Hematopoietic multipotent progenitor cell treated with erythropoietin and hydrocortisone succinate and interleukin-3 and kit ligand, for 4 days (in vitro differentiated cells): Measurements from ENCODE around the gene RRAS2.

Source experiments
- DNase-seq: peaks from one replicate; pipeline ENCODE4 v3.0.0-alpha.2; 2015

Gene RRAS2

GRCh38 chr11:14335712-14336111 is 23.3 kb downstream of the RRAS2 start:
- DNase-seq: no peak

DNA sequence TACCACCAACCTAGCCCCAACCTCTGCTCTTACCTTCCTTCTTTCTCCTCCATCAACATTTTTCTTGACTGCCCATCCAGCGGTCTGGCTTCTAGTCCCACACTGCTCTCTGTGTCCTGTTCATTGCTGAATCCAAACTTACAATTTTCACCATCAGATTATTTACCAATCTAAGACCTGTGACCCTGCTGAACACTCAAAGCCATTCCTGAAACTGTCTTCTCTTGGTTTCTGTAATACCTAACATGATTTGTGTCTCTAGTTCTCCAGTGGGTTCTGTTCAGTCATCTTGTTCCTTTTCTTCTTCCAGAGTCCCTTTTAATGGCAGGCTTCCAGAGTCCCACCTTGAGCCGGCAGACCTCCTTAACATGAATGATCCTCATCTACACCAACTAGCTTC is 24.1 kb downstream of the RRAS2 start:
- DNase-seq: no peak

DNA sequence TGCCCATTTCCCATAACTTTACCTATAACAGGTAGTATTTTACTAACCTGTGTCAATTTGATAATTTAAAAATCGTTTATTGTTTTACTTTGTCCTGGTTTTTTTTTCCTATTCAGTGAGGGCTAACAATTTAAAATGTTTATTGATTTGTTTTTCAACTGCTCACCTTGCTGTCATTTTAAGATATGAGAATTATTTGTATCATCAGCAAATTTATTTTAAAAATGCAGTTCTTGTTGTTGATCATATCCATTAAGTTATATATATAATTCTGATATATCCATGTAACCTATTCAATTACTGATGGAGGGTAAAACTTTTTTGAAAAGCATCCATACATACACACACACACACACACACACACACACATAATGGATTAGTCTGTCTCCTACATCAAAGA is 24.8 kb downstream of the RRAS2 start:
- no peak for DNase-seq

DNA sequence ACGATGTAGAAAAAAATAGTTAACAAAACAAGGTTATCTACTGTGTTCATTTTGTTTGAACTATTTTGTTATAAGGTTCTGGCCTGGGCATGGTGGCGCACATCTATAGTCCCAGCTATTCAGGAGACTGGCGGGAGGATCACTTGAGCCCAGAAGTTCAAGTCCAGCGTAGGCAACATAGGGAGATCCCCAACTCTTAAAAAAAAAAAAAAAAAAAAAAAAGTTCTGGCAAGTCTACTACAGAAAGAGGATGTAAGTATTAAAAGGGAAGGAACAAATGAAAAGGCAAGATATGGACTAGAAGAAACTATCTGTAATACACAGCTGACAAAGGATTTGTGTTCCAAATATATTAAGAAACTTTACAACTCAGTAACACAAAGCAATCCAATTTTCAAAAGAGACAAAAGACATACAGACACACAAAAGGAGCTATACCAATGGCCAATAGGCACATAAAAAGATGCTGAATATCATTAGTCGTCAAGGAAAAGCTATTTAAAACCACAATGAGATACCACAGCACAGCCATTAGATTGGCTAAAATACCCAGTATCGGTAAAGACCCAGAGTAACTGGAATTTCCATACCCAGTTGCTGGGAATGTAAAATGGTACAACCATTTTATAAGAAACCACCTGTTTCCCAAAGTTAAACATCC is 27.4 kb downstream of the RRAS2 start:
- DNase-seq: peak; percentile 64

- no peak for DNase-seq
Measured at GRCh38 chr11:14330881-14331280, 28.1 kb downstream of the RRAS2 start.

DNA sequence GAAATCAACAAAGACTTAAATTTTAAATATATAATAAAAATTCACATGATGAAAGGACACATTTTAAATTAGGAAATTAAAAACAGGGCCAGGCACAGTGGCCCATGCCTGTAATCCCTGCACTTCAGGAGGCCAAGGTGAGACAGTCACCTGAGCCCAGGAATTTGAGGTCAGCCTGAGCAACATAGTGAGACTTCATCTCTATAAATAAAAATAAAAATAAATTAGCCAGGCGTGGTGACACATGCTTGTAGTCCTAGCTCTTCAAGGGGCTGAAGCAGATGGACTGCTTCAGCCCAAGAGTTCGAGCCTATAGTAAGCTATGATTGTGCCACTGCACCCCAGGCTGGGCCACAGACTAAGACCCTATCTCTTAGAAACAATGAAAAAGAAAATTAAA is 29.3 kb downstream of the RRAS2 start:
- no peak for DNase-seq

DNA sequence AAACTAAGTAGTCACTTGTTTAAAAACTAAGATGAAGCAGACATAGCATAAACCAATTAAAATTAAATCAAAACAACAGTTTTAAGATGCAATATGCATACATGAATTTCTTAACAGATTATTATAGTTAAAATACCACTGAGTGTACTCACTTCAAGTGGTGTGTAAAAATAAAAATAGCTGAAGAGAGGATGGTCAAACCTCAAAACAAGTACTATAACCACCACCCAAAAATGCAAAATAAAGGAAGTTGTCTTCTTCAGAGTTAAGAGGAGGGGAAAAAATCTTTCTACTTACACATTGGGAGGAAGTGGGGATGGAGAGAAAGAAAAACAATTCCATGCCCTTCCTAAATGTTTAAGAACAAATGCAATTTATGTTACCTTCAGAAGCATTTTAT is 31.9 kb downstream of the RRAS2 start:
- peak; percentile 14 for DNase-seq

- DNase-seq: no peak
Measured at GRCh38 chr11:14323118-14323676, 35.8 kb downstream of the RRAS2 start.

DNA sequence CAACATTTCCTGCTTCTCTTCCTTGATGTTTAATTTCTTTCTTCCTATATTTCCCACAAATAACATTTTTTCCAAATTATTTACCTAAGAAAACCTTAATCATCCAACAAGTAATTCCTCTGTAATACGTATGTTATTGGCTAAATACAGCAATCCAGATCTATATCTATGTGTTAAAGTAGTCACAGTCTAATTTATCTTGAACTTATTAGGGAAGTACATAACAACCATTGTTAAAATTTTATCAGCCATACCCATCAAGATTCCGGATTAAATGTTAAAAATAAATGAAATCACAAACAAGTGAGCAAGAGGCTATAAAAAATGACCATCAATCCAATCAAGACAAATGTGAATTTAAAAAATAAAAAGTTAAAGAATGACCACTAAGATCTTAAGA is 36.5 kb downstream of the RRAS2 start:
- no peak for DNase-seq

DNA sequence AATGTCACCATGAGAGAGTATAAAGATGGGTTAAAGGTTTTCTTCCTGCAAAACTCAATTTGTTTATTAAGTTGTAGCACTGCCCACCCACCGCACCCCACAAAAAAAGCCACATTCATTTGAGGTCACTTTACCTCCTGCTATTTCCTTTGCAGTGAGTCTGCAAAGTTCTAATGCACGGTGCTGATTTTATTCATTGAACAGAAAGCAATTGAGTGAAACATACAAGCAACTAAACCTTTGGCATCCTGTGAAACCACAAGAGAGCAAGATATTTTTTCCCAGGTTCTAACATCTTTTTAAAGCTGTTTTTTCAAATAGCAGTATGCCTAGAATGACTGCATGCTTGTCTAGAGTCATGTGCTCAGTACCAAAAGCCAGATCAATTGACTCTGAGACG is 39.0 kb downstream of the RRAS2 start:
- DNase-seq: peak; percentile 18

DNA sequence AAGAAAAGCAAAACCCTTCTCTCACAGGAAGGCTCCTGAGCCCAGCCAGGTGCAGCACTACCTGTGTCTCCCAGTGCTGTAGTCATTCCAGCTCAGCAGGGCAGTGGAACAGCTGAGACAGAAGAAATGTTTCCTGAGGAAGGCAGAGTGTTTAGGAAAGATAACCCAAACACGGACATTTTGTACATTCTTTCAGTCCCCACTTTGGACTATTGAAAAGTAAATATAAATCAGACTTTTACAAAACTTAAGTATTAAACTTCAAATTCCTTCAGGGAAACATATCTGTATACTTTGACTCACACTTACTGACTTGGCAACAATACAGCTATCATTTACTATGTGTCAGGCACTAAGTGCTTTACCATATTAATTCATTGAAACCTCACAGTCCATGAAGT is 40.4 kb downstream of the RRAS2 start:
- no peak for DNase-seq

DNA sequence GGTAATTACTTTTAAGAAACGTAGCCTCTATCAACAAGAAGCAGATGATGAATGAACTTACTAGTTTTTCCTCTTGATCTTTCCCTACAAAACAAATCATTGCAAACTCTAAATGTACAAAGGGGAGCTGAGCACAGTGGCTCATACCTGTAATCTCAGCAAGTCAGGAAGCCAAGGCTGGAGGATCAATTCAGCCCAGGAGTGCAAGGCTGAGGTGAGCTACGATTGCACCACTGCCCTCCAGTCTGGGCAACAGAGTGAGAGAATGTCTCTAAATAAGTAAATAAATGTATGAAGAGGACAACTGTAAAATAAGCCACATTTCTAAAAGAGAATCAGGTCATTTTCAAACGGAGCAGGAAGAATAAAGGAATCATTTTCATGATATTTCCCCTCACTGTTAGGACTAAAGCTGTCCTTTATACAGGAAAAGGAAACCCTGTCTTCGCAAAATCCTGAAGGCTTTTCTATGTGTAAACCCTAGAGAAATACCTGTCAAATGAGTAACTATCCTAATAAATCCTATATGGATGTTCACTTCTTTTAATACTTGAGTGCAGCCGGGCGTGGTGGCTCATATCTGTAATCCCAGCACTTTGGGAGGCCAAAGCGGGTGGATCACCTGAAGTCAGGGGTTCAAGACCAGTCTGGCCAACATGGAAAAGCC is 41.2 kb downstream of the RRAS2 start:
- no peak for DNase-seq

DNA sequence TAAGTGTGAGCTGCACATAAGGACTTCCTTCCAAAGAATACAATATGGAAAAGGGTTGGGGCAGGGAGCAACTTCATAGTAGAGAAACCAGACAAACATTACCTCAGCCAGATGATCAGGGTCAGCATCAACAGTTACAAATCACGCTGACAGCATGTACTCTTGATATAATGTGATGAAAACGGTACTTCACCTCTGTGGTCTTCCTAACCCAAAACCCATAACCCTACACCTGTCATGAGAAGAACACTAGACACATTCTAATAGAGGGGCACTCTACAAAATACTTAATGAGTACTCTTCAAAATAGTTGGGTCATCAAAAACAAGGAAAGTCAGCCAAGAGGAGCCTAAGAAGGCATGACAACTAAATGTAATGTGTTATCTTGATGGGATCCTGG is 43.9 kb downstream of the RRAS2 start:
- DNase-seq: no peak

- no peak for DNase-seq
Measured at GRCh38 chr11:14314127-14314526, 44.9 kb downstream of the RRAS2 start.

DNA sequence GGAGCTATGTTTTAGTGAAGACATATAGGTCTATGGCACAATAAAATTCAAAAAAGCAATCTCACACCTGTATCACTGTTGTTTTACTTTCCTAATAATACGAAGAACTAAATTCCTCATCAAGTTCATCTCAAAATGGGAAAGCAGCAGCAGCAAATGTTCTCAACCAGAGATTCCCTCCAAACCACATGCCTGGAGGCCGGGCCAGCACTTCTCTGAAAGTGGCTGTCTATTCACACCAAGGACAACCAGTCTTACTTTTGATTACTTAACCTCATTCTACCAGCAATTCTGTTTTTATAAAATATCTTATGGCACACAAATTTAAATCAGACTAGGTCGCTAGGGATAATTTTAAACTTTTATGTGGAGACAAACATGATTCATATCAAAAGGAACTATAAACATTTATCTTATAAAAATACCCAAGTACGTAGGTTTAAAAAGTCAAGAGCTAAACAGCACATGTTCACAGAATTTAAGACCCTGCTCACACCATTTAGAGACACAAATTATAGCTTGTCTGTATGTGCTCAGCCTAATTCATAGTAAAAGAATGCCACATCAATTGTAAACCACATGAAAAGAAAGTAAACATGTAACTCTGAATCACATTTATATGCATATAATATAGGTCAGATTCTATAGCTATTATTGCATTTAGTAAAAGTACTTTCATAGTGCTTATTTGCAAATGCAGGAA is 46.1 kb downstream of the RRAS2 start:
- DNase-seq: no peak

- DNase-seq: no peak
Measured at GRCh38 chr11:14310679-14311078, 48.3 kb downstream of the RRAS2 start.

GRCh38 chr11:14309425-14310192 is 49.4 kb downstream of the RRAS2 start:
- DNase-seq: no peak

DNA sequence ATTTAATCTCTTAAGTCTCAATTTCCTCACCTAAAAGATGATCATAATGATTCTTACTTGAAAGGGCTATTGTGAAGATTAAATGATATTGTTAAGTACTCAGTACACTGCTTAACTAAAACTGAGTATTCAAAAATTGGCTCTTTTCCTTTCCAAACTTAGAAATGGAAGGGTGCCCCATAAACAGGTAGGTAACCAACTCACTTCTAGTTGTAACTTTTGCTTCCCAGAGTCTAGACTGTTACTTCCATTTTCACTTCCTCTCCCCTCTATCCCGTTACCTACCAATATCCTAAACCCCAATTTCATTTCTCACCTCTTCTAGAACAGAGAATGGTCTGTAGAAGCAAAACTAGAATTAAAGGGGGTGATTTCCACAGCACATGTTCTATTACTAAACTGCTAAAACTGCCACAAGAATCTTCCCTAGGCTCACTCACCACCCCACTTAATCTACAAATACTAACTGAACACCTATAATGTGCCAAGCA is 50.0 kb downstream of the RRAS2 start:
- no peak for DNase-seq

- DNase-seq: peak; percentile 81
Measured at GRCh38 chr11:14308114-14308896, 50.7 kb downstream of the RRAS2 start.

GRCh38 chr11:14306481-14306880 is 52.5 kb downstream of the RRAS2 start:
- DNase-seq: no peak

DNA sequence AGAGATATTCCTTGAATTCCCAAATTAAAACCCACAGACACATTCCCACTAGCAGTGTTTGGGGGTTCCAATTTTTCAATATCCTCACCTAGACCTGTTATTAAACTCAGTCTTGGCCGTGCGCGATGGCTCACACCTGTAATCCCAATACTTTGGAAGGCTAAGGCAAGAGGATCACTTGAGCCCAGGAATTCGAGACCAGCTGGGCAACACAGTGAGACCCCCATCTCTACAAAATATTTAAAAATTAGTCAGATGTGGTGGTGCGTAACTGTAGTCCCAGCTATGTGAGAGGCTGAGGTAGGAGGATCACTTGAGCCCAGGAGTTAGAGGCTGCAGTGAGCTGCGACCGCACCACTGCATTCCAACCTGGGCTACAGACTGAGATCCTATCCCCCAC is 53.3 kb downstream of the RRAS2 start:
- no peak for DNase-seq

DNA sequence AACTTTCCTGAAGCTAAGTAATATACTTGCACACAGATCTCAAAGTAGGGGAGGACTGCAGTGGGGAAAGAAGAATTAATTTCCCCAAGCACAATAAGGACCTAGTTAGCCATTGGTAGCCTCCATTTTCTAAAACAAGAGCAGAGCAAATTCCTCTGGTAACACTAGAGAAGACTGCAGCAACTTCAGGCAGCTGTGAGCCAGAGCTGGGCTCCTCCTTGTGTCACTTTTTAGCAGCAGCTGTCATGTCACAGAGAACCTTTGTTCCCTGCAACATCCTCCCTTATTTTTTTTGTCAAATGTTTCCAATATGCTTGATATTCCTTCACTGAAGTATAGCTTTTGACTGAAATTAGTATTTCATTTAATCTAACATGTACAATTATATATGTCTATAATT is 54.4 kb downstream of the RRAS2 start:
- DNase-seq: no peak
